ENCODE data around the gene KRR1.

KRR1 gene

DNA sequence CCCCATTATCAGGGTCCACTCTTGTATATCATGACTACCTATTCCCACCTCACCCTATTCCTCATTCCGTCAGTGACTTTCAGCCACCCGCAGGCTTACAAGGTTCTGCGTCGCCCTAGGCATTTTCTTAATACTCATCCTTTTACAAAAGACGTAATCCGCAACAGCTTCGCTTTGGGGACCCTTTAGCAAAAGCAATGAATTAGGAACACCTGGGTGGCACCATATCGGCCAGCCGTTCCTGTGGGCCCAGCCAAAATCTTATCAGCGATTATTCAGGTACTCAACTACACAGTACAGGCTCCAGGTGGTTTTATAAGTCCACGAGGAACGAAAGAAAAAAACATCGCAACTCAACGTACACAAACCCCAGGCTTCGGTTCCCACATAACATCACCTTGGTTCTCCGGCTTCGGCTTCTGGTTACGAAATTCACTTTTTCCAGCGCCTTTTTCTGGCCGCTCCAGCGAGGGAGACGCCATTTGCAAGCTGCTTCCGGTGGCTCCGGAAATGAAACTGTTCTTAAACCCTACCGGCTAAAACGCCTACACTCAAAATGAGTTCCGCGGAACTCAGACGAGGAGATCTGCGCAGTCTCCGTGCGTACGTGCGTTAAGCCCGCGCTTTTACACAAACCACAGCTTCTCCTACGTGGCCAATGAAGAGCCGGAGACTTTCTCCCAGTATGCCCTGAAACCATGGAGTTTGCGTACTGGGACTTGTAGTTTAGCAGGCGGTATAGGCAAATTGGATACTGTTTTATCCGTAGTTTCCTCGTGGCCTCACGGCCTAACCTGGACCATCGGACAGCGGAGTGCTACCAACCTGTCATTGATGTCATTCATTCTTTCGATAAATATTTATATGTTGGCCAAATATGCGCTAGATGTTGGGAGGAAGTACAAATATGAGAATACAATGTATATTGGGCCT lies at the start of gene KRR1:
TSS of gene KRR1 (minus strand) at position 494 of the 933 bp plus-strand sequence. CDS start at position 482, 12 bp downstream.
- peak; percentile 38 to 98 (median 89) for DNase-seq

DNA sequence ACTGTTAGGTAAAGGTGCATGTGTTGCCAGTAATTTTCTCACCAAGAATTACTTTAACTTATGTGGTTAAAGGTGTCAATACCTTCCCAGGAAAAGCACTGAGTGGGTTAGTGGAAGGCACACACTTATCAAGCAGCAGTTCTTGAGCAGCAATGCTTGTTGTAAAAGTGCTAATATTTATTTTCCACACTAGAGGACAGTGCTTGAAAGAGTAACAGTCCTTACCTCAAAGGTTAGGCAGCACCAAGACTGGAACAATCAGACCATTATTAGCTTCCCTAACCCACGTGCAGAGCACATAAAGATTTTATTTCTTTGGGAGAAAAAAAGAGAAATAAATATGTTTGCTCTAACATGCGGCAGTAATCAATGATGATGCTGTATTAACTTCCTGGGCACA lies 48.8 kb upstream of the KRR1 start:
- DNase-seq: peak in 1 of 51 donors; percentile 48

DNA sequence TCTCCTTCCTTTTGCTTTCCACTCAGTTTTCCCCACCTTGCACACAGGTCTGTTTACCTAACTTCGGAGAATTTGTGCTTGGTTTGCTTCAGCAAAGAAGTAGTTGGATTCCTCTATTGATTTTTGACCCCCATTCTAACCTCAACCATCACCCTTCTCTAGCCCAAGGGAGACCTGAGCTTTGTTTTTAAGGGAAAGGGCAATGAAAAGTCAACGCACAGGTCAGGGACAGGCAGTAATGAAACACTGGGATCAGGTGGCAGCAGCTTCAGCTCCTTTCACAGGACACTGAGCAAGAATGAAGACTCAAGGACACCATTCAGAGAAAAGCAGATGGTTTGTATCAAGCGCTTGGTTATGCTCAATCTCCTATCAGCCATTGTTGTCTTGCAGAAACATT lies 46.9 kb upstream of the KRR1 start:
- DNase-seq: no peak

DNA sequence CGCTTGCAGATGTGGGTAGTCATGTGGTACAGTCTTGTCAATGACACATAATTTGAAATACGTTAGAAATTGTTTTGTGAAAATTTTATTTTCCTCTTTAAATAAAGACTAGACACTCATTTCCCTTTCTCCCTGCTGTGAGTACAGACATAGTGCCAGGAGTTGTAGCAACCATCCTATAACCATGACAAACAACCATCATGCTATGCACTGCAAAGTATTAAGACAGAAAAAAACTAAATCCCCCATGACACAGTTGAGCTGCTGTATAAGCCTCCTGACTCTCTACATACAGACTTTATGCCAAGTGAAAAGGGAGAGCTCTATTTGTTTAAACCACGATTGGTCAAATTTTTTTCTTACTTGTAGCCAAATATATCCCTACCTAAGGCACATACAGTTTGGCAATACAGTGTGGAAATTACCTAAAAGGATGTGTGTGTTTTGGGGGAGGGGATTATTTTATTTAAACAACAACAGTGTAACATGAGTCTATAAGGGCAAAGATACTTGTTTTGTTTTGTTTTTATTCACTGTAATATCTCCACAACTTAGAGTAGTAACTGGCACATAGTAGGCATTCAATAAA lies 45.0 kb upstream of the KRR1 start:
- no peak for DNase-seq

GRCh38 chr12:75554556-75554880 lies 43.1 kb upstream of the KRR1 start:
- no peak for DNase-seq

DNA sequence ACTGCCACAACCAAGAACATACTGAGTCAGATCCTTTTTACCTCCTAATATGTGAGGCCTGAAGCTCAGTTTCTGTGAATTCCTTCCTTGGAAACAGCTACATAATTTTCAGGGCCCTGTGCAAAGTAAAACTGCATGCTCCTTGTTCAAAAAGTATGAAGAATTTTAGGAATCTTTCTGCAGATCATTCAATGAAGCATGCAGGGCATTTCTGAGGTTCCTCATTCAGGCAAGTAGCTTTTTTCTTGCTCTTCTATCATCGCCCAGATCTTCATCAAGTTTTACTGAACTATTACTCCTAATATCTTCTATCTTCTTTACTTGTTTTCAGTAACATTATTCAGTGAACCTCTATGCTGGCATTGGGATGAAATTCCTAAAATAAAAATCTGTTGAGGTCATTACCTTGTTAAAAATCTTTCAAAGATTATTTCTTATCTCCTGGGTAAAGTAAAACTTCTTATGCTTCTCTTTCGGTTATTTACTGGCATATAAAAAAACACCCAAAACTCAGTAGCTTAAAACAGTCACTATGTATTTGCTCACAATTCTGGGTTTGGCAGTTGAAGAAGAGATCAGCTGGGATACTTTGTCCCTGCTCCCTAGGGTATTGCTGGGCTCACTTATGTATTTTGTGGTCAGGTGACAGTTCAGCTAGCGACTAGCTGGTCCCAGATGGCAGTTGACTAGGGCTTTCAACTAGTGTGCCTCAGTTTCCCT lies 42.6 kb upstream of the KRR1 start:
- DNase-seq: no peak

DNA sequence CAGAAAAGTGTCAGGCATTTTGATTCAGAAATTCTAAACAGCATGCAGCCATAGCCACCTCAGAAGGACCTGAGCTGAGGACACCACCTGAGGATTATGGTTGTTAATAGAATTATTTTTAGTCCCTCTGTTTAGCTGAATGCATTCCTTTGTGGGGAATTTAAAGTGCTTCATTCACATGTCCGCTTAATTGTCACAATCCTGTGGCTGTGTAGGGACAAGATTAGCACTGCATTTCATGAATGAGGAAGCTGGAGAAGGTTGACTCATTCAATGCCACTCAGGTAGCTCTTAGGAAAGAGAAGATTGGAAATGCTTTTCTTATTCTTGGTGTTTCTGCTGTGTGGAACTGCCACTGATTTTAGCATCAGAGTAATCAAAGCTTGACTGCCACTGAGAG lies 42.0 kb upstream of the KRR1 start:
- DNase-seq: no peak

GRCh38 chr12:75551477-75551876 lies 40.1 kb upstream of the KRR1 start:
- DNase-seq: no peak

DNA sequence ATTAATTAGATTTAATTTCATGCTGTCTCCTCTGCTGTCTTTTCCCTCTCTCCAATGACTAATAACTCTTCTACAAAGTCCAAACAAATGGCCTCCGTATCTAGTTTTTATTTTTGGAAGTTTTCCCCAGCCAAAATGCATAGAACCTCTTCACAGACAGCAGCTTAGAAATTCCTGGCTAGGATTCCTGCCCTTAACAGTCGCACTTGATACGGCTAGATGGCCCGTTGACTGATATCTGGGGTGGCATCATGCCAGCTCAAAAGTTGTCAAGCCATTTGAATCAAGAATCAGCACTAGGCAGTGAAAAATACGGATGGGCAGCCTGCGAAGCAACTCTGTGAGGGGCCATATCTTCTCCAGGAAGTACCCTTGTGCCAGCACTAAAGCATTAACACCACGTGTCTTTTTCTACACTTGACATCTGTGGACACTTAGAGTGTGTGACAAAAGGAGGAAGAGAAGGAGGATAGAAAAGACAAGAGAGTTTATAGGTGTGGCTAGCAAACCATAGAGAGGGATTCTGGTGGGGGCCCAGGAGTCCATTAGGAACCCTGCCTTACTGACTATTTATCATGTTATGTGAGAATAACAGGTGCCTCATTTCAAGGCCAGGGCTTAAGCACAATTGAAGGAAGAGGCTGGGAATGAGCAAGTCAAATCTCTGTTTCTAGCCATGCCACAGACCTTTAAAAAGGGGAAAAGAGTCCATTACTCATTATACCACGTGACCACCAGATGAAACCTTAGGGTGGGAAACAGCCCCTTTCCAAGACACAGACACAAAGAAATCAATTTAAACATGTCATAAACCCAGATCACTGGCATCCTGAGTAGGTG lies 39.2 kb upstream of the KRR1 start:
- peak in 1 of 51 donors; percentile 5 for DNase-seq

GRCh38 chr12:75549989-75550388 lies 38.6 kb upstream of the KRR1 start:
- no peak for DNase-seq

DNA sequence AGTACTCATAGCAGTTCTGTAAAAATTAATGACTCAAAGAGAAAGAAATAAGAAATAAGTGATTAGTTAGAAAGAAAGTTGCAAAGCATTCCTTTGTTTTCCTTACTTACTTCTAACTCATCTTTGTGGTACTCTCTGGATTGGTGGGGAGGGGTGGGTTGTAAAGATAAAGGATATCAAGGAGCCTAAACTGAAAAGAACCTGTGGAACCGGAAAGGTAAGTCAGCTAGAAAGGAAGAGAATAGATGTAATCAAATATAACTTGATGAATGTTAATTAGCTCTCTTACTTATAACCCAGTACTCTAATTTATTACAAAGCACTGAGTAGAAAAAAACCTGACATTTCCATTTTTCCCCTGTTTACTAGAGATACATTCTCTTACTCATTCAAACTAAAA lies 37.5 kb upstream of the KRR1 start:
- no peak for DNase-seq

DNA sequence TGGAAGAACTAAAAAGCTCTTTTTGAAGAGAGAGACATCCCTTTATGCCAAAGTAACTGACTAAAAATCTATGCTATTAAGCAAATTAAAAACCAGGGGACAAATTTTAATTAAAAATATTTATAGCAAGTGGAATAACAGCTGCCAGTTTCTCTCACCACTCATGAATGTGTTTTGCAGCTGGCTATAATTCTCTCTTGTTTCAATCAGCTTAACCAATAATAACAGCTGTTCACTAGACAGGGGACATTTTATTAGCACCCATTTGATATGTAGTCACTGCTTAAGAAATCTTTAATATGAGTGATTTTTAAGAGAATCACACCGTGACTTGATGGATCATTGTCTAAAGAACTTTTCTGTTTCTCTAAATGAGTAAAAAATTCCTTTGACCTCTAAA lies 34.2 kb upstream of the KRR1 start:
- DNase-seq: no peak

DNA sequence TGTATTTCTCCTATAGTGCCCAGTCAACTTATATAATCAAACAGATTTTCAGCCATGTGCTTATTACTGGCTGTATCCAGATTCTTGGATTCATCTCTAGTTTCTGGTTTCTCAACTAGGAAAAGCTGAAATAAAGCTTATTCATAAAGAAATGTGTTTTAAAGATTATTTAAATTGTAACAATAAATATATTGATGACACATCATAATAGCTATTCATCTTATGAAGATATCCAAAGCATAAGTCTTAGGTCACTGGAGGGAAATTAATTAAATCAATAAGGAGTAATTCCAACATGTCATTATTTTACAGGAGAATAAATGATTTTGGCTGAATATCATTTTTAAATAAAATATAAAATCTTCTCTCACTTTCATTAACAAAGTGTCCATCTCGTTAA lies 32.1 kb upstream of the KRR1 start:
- DNase-seq: no peak

GRCh38 chr12:75542942-75543341 lies 31.5 kb upstream of the KRR1 start:
- no peak for DNase-seq

DNA sequence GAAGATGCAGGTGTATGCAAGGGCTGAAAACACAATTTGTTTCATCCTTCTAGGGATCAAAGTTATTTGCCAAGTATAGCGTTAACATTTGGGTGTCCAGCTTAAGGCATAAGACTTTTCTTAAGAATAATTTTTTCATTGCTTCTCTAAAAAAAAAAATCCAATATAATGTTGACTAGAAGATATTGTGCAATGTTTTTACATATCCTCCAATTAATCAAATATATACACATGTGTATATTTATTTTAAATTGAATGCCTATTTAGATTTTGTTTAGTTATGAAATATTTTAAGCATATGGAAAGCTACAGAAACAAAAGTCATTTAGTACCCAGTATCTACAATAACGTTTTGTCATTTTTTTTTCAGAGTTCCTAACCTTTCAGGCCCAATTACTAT lies 28.5 kb upstream of the KRR1 start:
- DNase-seq: no peak

DNA sequence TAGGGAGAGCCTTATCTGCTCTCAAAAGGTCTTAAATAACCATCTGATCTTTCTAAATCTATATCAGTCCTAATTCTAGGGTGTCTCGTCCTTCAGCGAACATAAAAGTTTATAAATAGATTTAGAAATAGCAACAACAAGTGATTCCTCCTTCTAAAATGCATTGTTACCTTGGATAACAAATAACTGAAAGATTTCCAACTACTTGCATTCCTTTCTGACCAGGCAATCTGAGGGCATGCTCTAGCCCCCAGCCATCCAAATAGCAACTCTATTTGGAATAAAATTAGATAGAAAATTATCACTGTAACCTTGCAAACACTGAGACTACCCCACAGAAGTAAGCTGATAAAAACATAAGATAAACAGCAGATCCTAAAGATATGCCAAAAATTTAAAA lies 21.8 kb upstream of the KRR1 start:
- DNase-seq: no peak

- no peak for DNase-seq
These were observed 18.4 kb upstream of the KRR1 start for GRCh38 chr12:75529826-75530225.

GRCh38 chr12:75529316-75529715 lies 17.9 kb upstream of the KRR1 start:
- DNase-seq: no peak

DNA sequence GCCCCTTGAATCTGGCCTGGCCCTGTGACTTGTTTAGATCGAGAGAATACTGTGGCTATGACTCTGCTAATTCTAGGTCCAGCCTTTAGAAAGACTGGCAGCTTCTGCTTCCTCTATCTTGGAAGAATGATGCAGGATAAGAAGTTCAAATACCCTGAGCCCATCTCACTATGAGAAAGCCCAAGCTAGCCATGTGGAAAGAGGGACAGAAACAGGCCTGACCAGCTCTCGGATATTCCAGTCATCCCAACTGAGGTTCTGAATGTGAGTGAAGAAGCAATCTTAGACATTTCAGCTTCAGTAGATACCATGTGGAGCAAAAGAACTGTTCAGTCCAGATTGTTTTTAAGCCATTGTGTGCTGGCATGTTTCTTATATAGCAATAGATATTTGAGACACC lies 17.3 kb upstream of the KRR1 start:
- no peak for DNase-seq

DNA sequence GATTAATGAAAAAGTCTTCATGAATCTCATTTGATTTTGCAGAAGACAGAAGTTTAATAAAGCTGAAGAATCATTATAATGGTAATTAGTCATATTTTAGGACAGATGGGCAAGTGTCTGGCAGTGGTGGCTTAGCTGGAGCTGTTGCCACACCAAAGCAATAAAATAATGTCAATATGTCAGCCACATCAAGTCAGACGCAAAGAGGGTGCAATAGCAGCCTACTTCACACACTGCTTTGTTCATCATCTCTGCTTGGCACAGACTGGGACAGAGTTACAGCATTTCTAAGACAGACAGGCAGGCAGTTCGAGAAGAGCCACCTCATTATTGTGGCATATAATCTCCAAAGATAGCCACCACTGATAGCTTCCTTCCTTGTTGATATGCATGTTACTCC lies 16.9 kb upstream of the KRR1 start:
- DNase-seq: peak in 1 of 51 donors; percentile 41

DNA sequence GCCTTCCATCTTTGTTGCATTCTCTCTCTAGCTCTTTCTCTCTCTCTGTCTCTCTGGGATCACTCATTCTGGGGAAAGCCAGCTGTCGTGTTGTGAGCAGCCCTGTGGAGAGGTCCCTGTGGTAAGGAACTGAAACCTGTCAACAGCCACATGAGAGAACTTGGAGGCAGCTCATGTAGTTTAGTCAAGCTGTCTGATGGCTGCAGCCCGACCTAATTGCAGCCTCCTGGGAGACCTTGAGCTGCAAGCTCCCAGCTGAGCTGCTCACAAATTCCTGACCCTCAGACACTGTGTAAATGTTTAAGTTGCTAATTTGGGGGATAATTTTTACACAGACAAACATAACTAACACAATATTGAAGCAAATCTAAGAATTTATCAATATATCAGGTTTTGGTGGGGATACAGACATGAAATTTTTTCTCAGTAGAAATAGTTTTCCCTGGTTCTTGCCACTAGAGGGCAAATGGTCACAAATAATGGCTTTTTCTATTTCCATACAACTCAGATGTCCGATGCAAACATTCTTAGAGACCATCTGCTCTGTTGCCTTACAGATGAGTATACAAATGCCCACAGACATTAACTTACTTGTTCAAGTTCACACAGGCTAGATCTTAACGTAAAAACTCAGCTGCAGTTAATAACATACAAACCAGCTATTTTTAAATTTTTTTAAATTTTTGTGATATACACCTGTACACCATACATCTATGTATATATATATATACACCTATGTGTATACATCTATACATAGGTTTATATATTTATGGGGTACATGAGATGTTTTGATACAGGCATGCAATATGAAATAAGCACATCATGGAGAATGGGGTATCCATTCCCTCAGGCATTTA lies 15.5 kb upstream of the KRR1 start:
- DNase-seq: peak in 11 of 51 donors; percentile 1 to 60 (median 2)
